ENCODE data around the gene KCNJ2. TPM values are rescaled to one million over a fixed set of nuclear protein-coding genes. Genes with fewer than 3 reads are reported as not detected.

Gene KCNJ2
- total RNA-seq, 1 donor from 2014 or later = 1.1 TPM

GRCh38 chr17:70139449-70139993 is 29.8 kb upstream of the KCNJ2 start:
- Histone ChIP-seq H2AFZ (replicated peaks) (no peak overlapping the region), H3K4me2 (no peak overlapping the region), H3F3A (ENCODE audit: low read depth) (no peaks in the 10 kb centered on the region), H3K4me1 (no peaks in the 10 kb centered on the region), H4K20me1 (ENCODE audit: low read depth) (no peaks in the 10 kb centered on the region), H3K9ac (no peak overlapping the region), H3K27me3 (no peaks in the 10 kb centered on the region), H3K4me3 (no peak overlapping the region), H3K79me2 (ENCODE audit: low read depth) (no peaks in the 10 kb centered on the region), H3K9me3 (ENCODE audit: low read depth) (no peaks in the 10 kb centered on the region), H3K36me3 (no peaks in the 10 kb centered on the region), H3K27ac (no peak overlapping the region)
- Mint-ChIP-seq H3K4me3 (no peak overlapping the region), H3K27ac (no peak overlapping the region), H3K36me3 (no peaks in the 10 kb centered on the region), H3K4me1 (peaks cover 22% of the 10 kb centered on the region), H3K9me3 (no peaks in the 10 kb centered on the region), H3K27me3 (ENCODE audit: insufficient read depth, low read depth) (peaks cover 2% of the 10 kb centered on the region)
- TF ChIP-seq CTCF (IDR thresholded peaks at IDR 0.05) = no peak
- DNase-seq (ENCODE audit: low spot score) = no peak

- no peaks in the 10 kb centered on the region for H3F3A ChIP-seq (ENCODE audit: low read depth)
- H3K27ac ChIP-seq = no peak overlapping the region
- no peaks in the 10 kb centered on the region for H4K20me1 ChIP-seq (ENCODE audit: low read depth)
- no peak overlapping the region for H2AFZ ChIP-seq (replicated peaks)
- H3K9me3 ChIP-seq (ENCODE audit: low read depth) = no peaks in the 10 kb centered on the region
- no peak overlapping the region for H3K9ac ChIP-seq
- DNase-seq (ENCODE audit: low spot score) = peak; percentile 24
- Mint-ChIP-seq H3K4me3 (no peak overlapping the region), H3K27me3 (ENCODE audit: insufficient read depth, low read depth) (no peaks in the 10 kb centered on the region), H3K9me3 (no peaks in the 10 kb centered on the region), H3K36me3 (no peaks in the 10 kb centered on the region), H3K27ac (no peak overlapping the region), H3K4me1 (no peaks in the 10 kb centered on the region)
- no peaks in the 10 kb centered on the region for H3K27me3 ChIP-seq
- no peaks in the 10 kb centered on the region for H3K79me2 ChIP-seq (ENCODE audit: low read depth)
- H3K4me3 ChIP-seq = no peak overlapping the region
- TF ChIP-seq CTCF (IDR thresholded peaks at IDR 0.05) = peak; percentile 81
- no peak for TF ChIP-seq EZH2 (IDR thresholded peaks at IDR 0.05)
- no peaks in the 10 kb centered on the region for H3K4me1 ChIP-seq
- H3K4me2 ChIP-seq = no peak overlapping the region
- no peaks in the 10 kb centered on the region for H3K36me3 ChIP-seq
Observed at GRCh38 chr17:70144260-70144846, 25.0 kb upstream of the KCNJ2 start.

DNA sequence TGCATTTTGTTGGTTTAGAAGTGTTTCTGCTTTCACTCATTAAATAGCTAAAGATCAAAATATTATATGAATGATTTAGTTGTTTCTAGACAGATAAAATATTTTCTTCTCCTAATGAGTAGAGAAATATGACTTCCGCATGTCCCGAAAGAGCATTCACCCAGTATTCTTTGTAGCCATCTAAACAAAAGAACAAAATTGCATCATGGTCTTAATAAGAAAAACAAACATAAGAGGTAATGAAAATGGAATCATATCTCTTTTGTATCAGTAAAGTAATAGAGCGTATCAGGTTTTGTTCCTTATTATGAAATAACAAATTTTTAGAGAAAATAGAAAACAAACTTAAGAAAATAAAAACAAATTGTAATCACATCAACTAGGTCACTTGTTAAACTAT is 16.1 kb upstream of the KCNJ2 start:
- Histone ChIP-seq H3K9me3 (ENCODE audit: low read depth) (no peaks in the 10 kb centered on the region), H3F3A (ENCODE audit: low read depth) (no peaks in the 10 kb centered on the region), H3K9ac (no peak overlapping the region), H3K27me3 (no peaks in the 10 kb centered on the region), H3K27ac (no peak overlapping the region), H3K36me3 (no peaks in the 10 kb centered on the region), H3K4me2 (no peak overlapping the region), H2AFZ (replicated peaks) (no peak overlapping the region), H3K79me2 (ENCODE audit: low read depth) (no peaks in the 10 kb centered on the region), H3K4me1 (no peaks in the 10 kb centered on the region), H4K20me1 (ENCODE audit: low read depth) (no peaks in the 10 kb centered on the region), H3K4me3 (no peak overlapping the region)
- Mint-ChIP-seq H3K36me3 (no peaks in the 10 kb centered on the region), H3K9me3 (no peaks in the 10 kb centered on the region), H3K27ac (no peak overlapping the region), H3K27me3 (ENCODE audit: insufficient read depth, low read depth) (peaks cover 2% of the 10 kb centered on the region), H3K4me3 (no peak overlapping the region), H3K4me1 (no peaks in the 10 kb centered on the region)
- DNase-seq (ENCODE audit: low spot score) = no peak
- TF ChIP-seq CTCF (IDR thresholded peaks at IDR 0.05) (no peak), EZH2phosphoT487 (IDR thresholded peaks at IDR 0.05) (no peak), EZH2 (IDR thresholded peaks at IDR 0.05) (no peak)

All from neural progenitor cell (in vitro differentiated cells).